ENCODE measurements around the gene MTUS2.
"Not testable (repeated sequence)": the region's sequence is repeated elsewhere in the genome, so short reads cannot be mapped to it uniquely, and the experiment has no call there.

Gene MTUS2

DNA sequence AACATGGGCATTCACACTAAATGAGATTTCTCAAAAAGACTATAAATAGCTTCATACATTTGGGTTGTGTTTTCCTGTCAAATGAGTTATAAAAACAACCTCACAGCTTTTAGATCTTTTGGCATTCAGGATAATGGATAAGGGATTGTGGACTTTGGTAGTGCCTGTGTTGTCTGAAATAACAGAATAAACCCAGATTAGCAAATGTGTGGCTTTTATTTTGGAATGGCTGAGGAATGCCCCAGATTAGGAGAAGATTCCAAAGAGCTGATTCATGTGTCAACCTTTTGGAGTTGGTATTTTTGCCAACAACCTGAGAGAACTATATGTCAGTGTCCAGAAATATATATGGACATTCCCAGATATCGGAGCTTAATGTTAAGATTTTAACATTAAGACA lies 164.7 kb downstream of the MTUS2 start:
- TF ChIP-seq, protein P1, sequence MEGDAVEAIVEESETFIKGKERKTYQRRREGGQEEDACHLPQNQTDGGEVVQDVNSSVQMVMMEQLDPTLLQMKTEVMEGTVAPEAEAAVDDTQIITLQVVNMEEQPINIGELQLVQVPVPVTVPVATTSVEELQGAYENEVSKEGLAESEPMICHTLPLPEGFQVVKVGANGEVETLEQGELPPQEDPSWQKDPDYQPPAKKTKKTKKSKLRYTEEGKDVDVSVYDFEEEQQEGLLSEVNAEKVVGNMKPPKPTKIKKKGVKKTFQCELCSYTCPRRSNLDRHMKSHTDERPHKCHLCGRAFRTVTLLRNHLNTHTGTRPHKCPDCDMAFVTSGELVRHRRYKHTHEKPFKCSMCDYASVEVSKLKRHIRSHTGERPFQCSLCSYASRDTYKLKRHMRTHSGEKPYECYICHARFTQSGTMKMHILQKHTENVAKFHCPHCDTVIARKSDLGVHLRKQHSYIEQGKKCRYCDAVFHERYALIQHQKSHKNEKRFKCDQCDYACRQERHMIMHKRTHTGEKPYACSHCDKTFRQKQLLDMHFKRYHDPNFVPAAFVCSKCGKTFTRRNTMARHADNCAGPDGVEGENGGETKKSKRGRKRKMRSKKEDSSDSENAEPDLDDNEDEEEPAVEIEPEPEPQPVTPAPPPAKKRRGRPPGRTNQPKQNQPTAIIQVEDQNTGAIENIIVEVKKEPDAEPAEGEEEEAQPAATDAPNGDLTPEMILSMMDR (IDR thresholded peaks at IDR 0.05) = no peak
- no peak for TF ChIP-seq ZFX (IDR thresholded peaks at IDR 0.05; ENCODE audit: borderline replicate concordance)
- no peak overlapping the region for H3K27ac ChIP-seq

DNA sequence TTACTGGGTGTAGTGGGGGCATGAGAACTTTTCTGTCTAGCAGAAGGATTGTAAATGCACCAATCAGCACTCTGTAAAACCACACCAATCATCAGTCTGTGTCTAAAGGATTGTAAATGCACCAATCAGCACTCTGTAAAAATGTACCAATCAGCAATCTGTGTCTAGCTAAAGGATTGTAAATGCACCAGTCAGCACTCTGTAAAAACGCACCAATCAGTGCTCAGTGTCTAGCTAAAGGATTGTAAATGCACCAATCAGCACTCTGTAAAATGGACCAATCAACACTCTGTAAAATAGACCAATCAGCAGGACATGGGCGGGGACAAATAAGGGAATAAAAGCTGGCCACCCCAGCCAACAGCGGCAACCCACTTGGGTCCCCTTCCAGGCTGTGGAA lies 170.2 kb downstream of the MTUS2 start:
- H3K27ac ChIP-seq = not testable (repeated sequence)

DNA sequence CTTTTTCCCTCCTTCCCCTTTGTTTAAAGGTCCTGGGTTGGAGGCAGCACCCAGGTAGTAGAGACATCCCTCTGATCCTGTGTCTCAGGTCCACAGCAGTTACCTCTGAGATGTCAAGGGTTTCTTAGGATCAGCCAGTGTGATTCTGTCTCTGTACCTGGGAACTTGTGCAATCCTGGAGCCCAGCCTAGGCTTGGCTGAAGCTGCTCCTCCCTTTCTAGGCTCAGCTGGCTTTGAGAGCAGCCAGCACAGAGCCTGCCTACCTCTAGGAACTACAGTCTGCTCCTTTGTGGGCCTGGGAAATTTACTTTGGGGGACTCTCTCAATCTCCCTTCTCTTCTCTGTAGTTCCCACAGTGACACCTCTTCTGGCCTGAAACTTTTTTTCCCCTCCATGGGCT lies 171.6 kb downstream of the MTUS2 start:
- H3K27ac ChIP-seq = no peak overlapping the region
- TF ChIP-seq, protein P1 (IDR thresholded peaks at IDR 0.05) = no peak
- TF ChIP-seq ZFX (IDR thresholded peaks at IDR 0.05; ENCODE audit: borderline replicate concordance) = no peak

DNA sequence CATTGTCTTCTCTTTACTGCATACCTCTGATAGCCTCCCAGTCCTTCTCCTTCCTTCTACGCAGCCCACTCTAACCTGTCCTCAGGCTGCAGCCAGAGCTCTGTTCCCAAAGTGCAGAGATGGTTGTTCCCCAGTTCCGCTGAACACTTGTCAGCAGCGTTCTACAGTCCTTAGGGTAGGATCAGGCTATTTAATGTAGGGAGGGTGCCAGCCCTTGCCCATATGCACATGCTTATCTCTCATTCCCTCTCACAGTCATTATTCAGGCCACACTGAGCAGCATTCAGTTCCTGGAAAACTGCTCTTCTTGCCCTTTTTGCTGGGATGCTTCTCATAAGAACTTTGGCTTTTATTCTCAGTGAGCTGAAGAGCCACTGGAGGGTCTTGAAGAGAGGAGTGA lies 180.7 kb downstream of the MTUS2 start:
- no peak for TF ChIP-seq ZFX (IDR thresholded peaks at IDR 0.05; ENCODE audit: borderline replicate concordance)
- TF ChIP-seq, protein P1 (IDR thresholded peaks at IDR 0.05) = no peak
- no peak overlapping the region for H3K27ac ChIP-seq

DNA sequence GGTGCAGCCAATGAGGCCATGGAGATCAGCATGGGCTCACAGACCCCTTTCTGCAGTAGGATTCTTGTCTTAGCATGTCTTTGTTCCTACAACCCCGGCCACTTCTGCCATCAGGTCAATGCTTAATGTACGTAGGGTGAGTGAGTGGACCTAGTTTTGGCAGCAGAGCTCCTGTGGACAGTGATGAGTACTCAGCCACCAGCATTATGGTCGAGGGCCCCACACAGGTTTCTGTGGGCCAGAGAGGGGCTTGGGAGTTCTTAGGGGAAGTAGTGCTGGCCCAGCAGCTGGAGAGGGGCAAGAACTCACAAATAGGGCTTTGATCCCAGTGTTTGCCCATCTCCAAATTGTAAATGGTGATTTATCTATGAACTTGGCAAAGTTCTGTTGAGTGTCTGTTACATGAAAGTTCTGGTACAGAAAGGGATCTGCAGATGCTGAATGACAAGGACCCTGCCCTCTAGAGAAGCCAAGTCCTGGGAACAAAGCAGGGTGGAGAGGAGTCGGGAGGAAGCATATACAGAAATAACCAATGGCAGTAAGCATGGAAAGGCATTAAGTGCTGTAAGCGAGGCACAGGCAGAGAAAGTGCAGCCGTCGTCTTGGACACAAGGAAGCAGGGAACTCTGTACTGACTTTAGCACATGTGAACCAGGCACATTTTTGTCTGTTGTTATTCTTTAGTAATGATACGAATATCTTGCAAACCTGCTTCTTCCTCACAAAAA lies 185.1 kb downstream of the MTUS2 start:
- H3K27ac ChIP-seq = no peak overlapping the region
- TF ChIP-seq, protein P1 (IDR thresholded peaks at IDR 0.05) = no peak
- TF ChIP-seq ZFX (IDR thresholded peaks at IDR 0.05; ENCODE audit: borderline replicate concordance) = no peak

DNA sequence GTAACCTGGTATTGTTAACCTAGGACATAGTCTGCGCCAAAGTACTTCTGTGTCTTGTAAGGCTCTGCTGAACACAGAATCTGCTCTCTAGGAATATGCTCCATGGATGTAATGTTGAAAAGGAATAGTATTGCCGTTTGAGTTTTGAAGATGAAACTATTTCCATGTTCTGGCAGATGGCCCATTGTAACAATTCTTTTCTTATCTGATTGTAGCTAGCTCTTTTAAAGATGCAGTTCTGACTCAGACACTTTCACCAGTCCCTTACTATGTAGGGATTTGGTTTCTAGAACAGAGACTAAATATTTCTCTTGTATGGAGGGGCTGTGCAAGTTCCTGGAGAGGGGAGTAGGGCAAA lies 185.6 kb downstream of the MTUS2 start:
- TF ChIP-seq, protein P1 (IDR thresholded peaks at IDR 0.05) = no peak
- no peak for TF ChIP-seq ZFX (IDR thresholded peaks at IDR 0.05; ENCODE audit: borderline replicate concordance)
- no peak overlapping the region for H3K27ac ChIP-seq

DNA sequence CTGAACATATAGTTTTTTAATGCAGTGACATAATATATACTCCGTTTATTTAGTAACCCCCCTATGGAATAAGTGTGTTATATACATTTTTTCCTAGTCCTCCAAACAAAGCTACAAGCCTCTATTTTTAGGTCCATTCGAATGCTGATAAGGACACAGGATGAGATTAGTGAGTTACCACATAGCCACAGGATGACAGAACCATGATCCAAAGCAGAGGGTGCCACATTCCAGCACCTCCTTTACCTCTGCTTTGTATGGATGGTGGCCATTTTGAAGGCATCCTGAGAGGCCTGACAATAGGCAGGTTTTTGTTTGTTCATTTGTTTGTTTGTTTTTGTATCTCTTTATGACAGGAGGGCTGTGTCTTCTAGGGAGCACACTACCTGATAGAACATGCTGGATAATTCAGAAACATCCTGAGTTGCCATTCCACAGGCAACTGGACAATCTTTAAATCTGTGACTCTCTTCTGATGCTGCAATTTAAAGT lies 186.3 kb downstream of the MTUS2 start:
- no peak for TF ChIP-seq ZFX (IDR thresholded peaks at IDR 0.05; ENCODE audit: borderline replicate concordance)
- TF ChIP-seq, protein P1 (IDR thresholded peaks at IDR 0.05) = no peak
- H3K27ac ChIP-seq = no peak overlapping the region

DNA sequence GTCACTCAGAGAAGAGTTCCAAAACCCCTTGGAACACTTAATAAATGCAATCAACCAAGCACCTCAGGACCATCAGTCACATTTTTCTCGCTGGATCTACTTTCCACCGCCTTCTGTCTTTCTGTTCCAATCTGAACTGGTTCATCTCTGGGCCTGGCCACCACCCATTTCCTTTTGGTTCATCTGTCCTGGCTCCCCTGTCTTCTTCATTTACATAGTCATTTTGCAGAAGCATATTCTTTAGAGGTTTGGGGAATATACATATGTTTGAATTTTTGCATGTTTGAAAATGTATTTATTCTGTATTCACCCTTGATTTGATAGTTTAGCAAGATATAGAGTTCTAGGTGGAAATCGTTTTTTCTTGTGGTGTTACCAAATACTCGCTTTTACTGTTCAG lies 188.2 kb downstream of the MTUS2 start:
- TF ChIP-seq ZFX (IDR thresholded peaks at IDR 0.05; ENCODE audit: borderline replicate concordance) = no peak
- TF ChIP-seq, protein P1 (IDR thresholded peaks at IDR 0.05) = no peak
- no peak overlapping the region for H3K27ac ChIP-seq

Data from 22Rv1 (cell line).